SK-N-SH treated with all-trans-retinoic acid at 6 μM for 48 hours (cell line): ENCODE results near the gene KLHDC8A.

ENCODE experiments used
- ARNTL ChIP-seq: fragments of 450-650 bp; formaldehyde crosslinking; IDR thresholded peaks from 2 replicates; pipeline ENCODE4 v1.5.0; 2020; ENCODE audit warnings: low read depth, mild to moderate bottlenecking, moderate library complexity, borderline replicate concordance
- BACH2 ChIP-seq: fragments of 250-450 bp; sonication (Bioruptor Pico); IDR thresholded peaks from 2 replicates; pipeline ENCODE4 v1.9.0; 2021; ENCODE audit warnings: mild to moderate bottlenecking, borderline replicate concordance
- PPARA ChIP-seq: fragments of 250-450 bp; sonication (Bioruptor Pico); IDR thresholded peaks from 2 replicates; pipeline ENCODE4 v1.5.0; 2020; ENCODE audit warnings: mild to moderate bottlenecking, borderline replicate concordance
- RARB ChIP-seq: fragments of 250-450 bp; sonication (Bioruptor Pico); IDR thresholded peaks from 2 replicates; pipeline ENCODE4 v1.8.0; 2021; ENCODE audit warnings: mild to moderate bottlenecking, moderate library complexity
- ZC3H10 ChIP-seq: fragments of 250-450 bp; sonication (Bioruptor Pico); IDR thresholded peaks from 2 replicates; pipeline ENCODE4 v1.5.1; 2021; ENCODE audit warnings: mild to moderate bottlenecking, moderate library complexity
- ZFP3 ChIP-seq: fragments of 250-450 bp; sonication (Bioruptor Pico); IDR thresholded peaks from 2 replicates; pipeline ENCODE4 v1.5.0; 2020; ENCODE audit warnings: mild to moderate bottlenecking, moderate library complexity
- TF ChIP-seq, protein P1 (sequence below): fragments of 250-450 bp; sonication (Bioruptor Pico); IDR thresholded peaks from 2 replicates; pipeline ENCODE4 v1.8.0; 2021; ENCODE audit warnings: low read depth, mild to moderate bottlenecking, moderate library complexity, borderline replicate concordance
- TF ChIP-seq, protein P2 (sequence below): fragments of 250-450 bp; sonication (Bioruptor Pico); IDR thresholded peaks from 2 replicates; pipeline ENCODE4 v1.5.1; 2020; ENCODE audit warnings: low read depth, mild to moderate bottlenecking, moderate library complexity

DNA sequence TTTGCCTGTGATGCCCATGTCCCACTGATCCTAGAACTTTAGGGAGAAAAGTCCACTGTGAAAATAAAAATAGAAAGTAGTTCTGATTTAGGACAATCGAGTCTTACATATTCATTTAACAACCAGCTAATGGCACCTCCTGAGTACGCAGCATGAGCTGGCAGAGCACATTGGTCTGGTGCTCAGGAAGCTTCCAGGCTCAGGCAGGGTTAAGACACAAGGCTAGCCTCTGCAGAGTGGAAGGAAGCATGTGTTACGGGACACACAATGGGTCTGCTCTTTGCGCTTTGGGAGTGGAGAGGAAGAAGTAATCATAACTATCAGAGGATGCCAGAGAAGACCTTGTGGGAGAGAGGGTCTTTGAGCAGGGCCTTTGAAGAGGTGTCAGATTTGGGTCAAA, 4.2 kb upstream of the KLHDC8A start:
- TF ChIP-seq ARNTL (CRISPR knock-in tag) (no peak), ZC3H10 (no peak), BACH2 (CRISPR knock-in tag) (no peak), ZFP3 (CRISPR knock-in tag) (no peak), PPARA (CRISPR knock-in tag) (no peak), RARB (no peak)
- TF ChIP-seq, protein P1, sequence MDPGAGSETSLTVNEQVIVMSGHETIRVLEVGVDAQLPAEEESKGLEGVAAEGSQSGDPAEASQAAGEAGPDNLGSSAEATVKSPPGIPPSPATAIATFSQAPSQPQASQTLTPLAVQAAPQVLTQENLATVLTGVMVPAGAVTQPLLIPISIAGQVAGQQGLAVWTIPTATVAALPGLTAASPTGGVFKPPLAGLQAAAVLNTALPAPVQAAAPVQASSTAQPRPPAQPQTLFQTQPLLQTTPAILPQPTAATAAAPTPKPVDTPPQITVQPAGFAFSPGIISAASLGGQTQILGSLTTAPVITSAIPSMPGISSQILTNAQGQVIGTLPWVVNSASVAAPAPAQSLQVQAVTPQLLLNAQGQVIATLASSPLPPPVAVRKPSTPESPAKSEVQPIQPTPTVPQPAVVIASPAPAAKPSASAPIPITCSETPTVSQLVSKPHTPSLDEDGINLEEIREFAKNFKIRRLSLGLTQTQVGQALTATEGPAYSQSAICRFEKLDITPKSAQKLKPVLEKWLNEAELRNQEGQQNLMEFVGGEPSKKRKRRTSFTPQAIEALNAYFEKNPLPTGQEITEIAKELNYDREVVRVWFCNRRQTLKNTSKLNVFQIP = no peak
- TF ChIP-seq, protein P2, sequence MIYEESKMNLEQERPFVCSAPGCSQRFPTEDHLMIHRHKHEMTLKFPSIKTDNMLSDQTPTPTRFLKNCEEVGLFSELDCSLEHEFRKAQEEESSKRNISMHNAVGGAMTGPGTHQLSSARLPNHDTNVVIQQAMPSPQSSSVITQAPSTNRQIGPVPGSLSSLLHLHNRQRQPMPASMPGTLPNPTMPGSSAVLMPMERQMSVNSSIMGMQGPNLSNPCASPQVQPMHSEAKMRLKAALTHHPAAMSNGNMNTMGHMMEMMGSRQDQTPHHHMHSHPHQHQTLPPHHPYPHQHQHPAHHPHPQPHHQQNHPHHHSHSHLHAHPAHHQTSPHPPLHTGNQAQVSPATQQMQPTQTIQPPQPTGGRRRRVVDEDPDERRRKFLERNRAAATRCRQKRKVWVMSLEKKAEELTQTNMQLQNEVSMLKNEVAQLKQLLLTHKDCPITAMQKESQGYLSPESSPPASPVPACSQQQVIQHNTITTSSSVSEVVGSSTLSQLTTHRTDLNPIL (CRISPR knock-in tag) = no peak
